HL-60 (cell line): ENCODE results near the gene DIP2B.
"Not testable (repeated sequence)": the region's sequence is repeated elsewhere in the genome, so short reads cannot be mapped to it uniquely, and the experiment has no call there.

Source experiments
- DNase-seq, 2 experiments: peaks; one replicate each; pipeline ENCODE4 v3.0.0-alpha.2; 2010 to 2020; ENCODE audit warnings: low read depth in 1 of 2, low spot score in 1 of 2
- H3K27ac ChIP-seq: fragments of 250-450 bp; sonication (Bioruptor Pico); replicated peaks from 2 replicates; pipeline ENCODE4 v1.5.1; 2020; ENCODE audit warnings: mild to moderate bottlenecking, moderate library complexity
- H3K27me3 ChIP-seq: fragments of 250-450 bp; sonication (Bioruptor Pico); 2 replicates; pipeline ENCODE4 v1.5.1; 2021; ENCODE audit warnings: mild to moderate bottlenecking, moderate library complexity; ENCODE audit not compliant: insufficient read depth, poor library complexity, severe bottlenecking
- H3K4me3 ChIP-seq: replicated peaks from 2 replicates; pipeline ENCODE4 v1.5.1; 2011; ENCODE audit warnings: mild to moderate bottlenecking, control low read depth, low read length; ENCODE audit not compliant: insufficient read depth
- CTCF ChIP-seq: IDR thresholded peaks from one replicate; pipeline ENCODE4 v1.5.1; 2011; ENCODE audit warnings: low read length, control low read depth, inconsistent platforms; ENCODE audit not compliant: insufficient read depth
- GABPA ChIP-seq: IDR thresholded peaks from 2 replicates; pipeline ENCODE4 v1.6.1; 2012; ENCODE audit warnings: low read depth
- POLR2AphosphoS5 ChIP-seq: IDR thresholded peaks from 2 replicates; pipeline ENCODE4 v1.6.1; 2012; ENCODE audit warnings: low read depth
- SPI1 ChIP-seq: IDR thresholded peaks from 2 replicates; pipeline ENCODE4 v1.6.1; 2012; ENCODE audit warnings: low read depth, mild to moderate bottlenecking, borderline replicate concordance
- TF ChIP-seq, protein P1 (sequence below): IDR thresholded peaks from 2 replicates; pipeline ENCODE4 v1.6.1; 2012; ENCODE audit warnings: low read depth; ENCODE audit not compliant: insufficient replicate concordance

The DIP2B gene

DNA sequence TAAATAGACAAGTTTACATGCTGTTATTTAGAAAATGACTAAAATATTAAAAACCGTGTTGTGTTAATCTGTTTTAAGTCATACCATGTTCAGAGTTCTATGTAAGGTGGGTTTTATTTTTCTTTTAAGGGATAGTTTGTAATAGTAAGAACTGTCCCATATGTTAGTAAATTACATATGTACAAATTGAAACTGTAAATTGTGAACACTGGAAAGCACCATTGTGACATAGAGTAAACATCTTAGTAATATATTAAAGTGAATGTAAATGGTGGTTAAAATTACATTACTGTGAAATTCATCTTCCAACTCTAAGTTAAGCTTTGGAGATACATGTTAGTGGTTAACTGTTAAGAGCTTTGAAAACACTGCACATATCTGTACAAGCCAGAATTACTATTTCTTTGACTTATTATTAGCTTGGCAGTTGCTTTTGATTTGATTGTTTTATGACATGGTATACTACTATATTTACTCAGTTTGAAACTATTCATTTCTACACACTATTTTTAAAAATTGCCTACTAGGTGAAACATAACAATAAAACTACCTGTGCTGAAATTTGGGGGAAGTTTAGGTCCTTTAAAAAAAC lies 27.4 kb upstream of the DIP2B start:
- H3K27ac ChIP-seq = no peak overlapping the region
- TF ChIP-seq SPI1 (no peak), CTCF (no peak), GABPA (no peak), POLR2AphosphoS5 (no peak)
- TF ChIP-seq, protein P1, sequence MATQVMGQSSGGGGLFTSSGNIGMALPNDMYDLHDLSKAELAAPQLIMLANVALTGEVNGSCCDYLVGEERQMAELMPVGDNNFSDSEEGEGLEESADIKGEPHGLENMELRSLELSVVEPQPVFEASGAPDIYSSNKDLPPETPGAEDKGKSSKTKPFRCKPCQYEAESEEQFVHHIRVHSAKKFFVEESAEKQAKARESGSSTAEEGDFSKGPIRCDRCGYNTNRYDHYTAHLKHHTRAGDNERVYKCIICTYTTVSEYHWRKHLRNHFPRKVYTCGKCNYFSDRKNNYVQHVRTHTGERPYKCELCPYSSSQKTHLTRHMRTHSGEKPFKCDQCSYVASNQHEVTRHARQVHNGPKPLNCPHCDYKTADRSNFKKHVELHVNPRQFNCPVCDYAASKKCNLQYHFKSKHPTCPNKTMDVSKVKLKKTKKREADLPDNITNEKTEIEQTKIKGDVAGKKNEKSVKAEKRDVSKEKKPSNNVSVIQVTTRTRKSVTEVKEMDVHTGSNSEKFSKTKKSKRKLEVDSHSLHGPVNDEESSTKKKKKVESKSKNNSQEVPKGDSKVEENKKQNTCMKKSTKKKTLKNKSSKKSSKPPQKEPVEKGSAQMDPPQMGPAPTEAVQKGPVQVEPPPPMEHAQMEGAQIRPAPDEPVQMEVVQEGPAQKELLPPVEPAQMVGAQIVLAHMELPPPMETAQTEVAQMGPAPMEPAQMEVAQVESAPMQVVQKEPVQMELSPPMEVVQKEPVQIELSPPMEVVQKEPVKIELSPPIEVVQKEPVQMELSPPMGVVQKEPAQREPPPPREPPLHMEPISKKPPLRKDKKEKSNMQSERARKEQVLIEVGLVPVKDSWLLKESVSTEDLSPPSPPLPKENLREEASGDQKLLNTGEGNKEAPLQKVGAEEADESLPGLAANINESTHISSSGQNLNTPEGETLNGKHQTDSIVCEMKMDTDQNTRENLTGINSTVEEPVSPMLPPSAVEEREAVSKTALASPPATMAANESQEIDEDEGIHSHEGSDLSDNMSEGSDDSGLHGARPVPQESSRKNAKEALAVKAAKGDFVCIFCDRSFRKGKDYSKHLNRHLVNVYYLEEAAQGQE = no peak

DNA sequence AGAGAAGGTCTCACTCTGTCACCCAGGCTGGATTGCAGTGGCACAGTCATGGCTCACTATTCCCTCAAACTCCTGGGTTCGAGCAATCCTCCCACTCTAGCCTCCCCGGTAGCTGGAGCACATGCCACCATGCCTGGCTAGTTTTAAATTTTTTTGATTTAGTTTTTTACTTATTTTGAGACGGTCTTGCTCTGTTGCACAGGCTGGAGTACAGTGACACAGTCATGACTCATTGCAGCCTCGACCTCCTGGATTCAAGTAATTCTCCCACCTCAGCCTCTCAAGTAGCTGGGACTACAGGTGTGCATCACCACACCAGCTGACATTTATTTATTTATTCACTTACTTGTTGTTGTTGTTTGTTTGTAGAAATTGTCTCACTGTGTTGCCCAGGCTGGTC lies 22.2 kb upstream of the DIP2B start:
- no peak for DNase-seq
- TF ChIP-seq POLR2AphosphoS5 = no peak

More for the DNA sequence above, 27.4 kb upstream of the DIP2B start:
- no peak for DNase-seq
- Histone ChIP-seq H3K27me3 (no peaks in the 10 kb centered on the region), H3K4me3 (no peak overlapping the region)

GRCh38 chr12:50483488-50483887 lies 21.3 kb upstream of the DIP2B start:
- Histone ChIP-seq H3K4me3 (no peak overlapping the region), H3K27ac (no peak overlapping the region), H3K27me3 (no peaks in the 10 kb centered on the region)
- no peak for TF ChIP-seq GABPA
- TF ChIP-seq SPI1 = no peak
- no peak for TF ChIP-seq POLR2AphosphoS5
- TF ChIP-seq CTCF = no peak
- TF ChIP-seq, protein P1 = no peak
- DNase-seq = no peak

More for the DNA sequence above, 22.2 kb upstream of the DIP2B start:
- no peaks in the 10 kb centered on the region for H3K27me3 ChIP-seq
- no peak overlapping the region for H3K4me3 ChIP-seq
- no peak overlapping the region for H3K27ac ChIP-seq

- DNase-seq = no peak
- Histone ChIP-seq H3K27ac (no peak overlapping the region), H3K27me3 (no peaks in the 10 kb centered on the region), H3K4me3 (no peak overlapping the region)
- no peak for TF ChIP-seq SPI1
- no peak for TF ChIP-seq CTCF
- no peak for TF ChIP-seq POLR2AphosphoS5
Measured at GRCh38 chr12:50488801-50489200, 16.0 kb upstream of the DIP2B start.

- H3K4me3 ChIP-seq, DNase-seq: not testable (repeated sequence)
Measured at GRCh38 chr12:50498119-50498518, 6.7 kb upstream of the DIP2B start.

More at GRCh38 chr12:50498119-50498518, 6.7 kb upstream of the DIP2B start:
- not testable (repeated sequence) for H3K27ac ChIP-seq, H3K27me3 ChIP-seq
